Measurements from ENCODE around the gene TCTN1. TPM values are rescaled to one million over a fixed set of nuclear protein-coding genes. Genes with fewer than 3 reads are reported as not detected.

The TCTN1 gene
- total and polyA plus RNA-seq, 2 of the 13 experiments (the other 11 are each of a cell fraction or from before 2014, with no cell fraction given) = 13.6 to 16.0 TPM

DNA sequence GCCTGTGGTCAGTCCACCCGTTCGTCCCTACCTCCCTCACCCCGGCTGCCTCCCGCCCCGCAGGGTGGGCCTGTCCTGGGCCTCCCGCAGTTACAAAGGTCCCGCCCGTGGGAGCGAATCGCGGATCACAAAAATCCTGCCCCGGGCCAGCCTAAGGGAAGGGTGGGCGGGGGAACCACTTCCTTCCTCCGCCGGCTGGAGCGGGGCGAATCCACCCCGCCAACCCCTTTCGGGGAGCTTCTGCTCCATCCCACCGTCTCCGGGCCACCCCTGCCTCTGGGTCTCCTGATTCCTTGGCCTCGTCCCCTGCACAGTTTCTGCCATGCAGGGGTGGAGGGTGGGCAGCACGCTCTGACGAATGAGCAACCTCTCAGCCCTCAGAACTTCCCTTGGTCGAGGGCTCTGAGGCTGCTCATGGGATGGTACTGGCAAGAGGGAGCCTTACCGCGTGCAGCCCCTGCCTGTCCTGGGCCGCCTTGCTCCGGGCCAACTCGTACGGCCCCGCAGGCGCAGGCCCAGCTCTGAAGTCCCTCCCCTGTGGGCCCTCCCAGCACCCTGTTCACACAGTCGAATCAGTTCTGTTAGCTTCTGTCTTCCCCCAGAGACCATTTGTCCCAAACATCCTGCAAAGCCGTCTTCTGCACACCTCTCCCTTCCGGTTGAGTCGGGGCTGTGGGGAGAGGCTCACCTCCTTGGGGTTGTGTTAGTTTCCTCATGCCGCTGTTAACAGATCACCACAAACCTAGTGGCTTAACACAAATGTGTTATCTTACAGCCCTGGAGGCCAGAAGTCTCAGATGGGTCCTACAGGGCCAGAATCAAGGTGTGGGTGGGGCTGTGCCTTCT is 75.6 kb downstream of the TCTN1 start (continued):
- 0 out of 2 replicates have a peak, but pooled peaks have one; percentile 3 for TF ChIP-seq ZNF263 (CRISPR knock-in tag; IDR thresholded peaks at IDR 0.05)

- Histone ChIP-seq H3K27ac (ENCODE audit: extremely low read length, insufficient read depth, low read length) (no peak overlapping the region), H3K9me3 (ENCODE audit: low read length) (no peaks in the 10 kb centered on the region), H2AFZ (ENCODE audit: low read length) (no peak overlapping the region), H3K36me3 (replicated peaks in 1 of 2; ENCODE audit: control insufficient read depth in 1 of 2, insufficient read depth in 2 of 2, low read length in 2 of 2) (no peaks in the 10 kb centered on the region), H3K4me3 (replicated peaks in 1 of 3; ENCODE audit: insufficient read depth in 1 of 3, low read depth in 2 of 3, low read length in 3 of 3) (no peak overlapping the region), H3K4me1 (ENCODE audit: insufficient read depth, low read length) (peaks cover 16% of the 10 kb centered on the region), H3K79me2 (ENCODE audit: insufficient read depth, low read length) (no peaks in the 10 kb centered on the region), H3K4me2 (ENCODE audit: low read depth, low read length) (peak overlapping the region; percentile 83; the same call in 1 of the 2 replicates), H4K20me1 (ENCODE audit: insufficient read depth, low read length) (no peaks in the 10 kb centered on the region), H3K9ac (ENCODE audit: insufficient read depth, low read depth, low read length) (no peak overlapping the region), H3K27me3 (ENCODE audit: control insufficient read depth in 1 of 2, insufficient read depth in 2 of 2, low read length in 2 of 2) (peaks cover 7 to 51% of the 10 kb centered on the region in 2 experiments)
- no TSS peak for BruUV-seq (replicated peaks)
- in situ Hi-C loops (cut with HindIII; ENCODE audit: extremely low pct_ligation_motif_present, low pct_unique_long_range_greater_than_20kb) = no loop called here
- intact Hi-C loops (cut with micrococcal nuclease; ENCODE audit: unreplicated experiment) = no loop called here
- DNase-seq (ENCODE audit: low spot score) (no peak), FAIRE-seq (no peak), ATAC-seq (no peak)
- TF ChIP-seq ZNF12 (CRISPR knock-in tag; IDR thresholded peaks at IDR 0.05) = no peak
- 33% methylated on average over 3 of the region's 4 CpGs for WGBS (ENCODE audit: low lambda C conversion rate)
- ChIA-PET CTCF (ENCODE audit: low intra/inter-chr PET ratio, low total read pairs) (no interaction called here), POLR2A (no interaction called here)
Observed at GRCh38 chr12:110690127-110690430, 76.2 kb downstream of the TCTN1 start.

GRCh38 chr12:110693731-110694130 is 79.8 kb downstream of the TCTN1 start:
- intact Hi-C loops (cut with micrococcal nuclease; ENCODE audit: unreplicated experiment) = no loop called here
- POLR2A ChIA-PET = no interaction called here
- no peak overlapping the region for H3K27ac ChIP-seq (ENCODE audit: extremely low read length, insufficient read depth, low read length)
- TF ChIP-seq ZNF547 (CRISPR knock-in tag; IDR thresholded peaks at IDR 0.05) = no peak
- no peak for TF ChIP-seq ZNF703 (CRISPR knock-in tag; IDR thresholded peaks at IDR 0.05; ENCODE audit: borderline replicate concordance)
- TF ChIP-seq ZBTB49 (CRISPR knock-in tag; IDR thresholded peaks at IDR 0.05; ENCODE audit: borderline replicate concordance) = no peak
- TF ChIP-seq HCFC1 (IDR thresholded peaks at IDR 0.05; ENCODE audit: low read depth, low read length) = no peak
- no peak for TF ChIP-seq NFE2 (CRISPR knock-in tag; IDR thresholded peaks at IDR 0.05)
- TF ChIP-seq, protein P1, sequence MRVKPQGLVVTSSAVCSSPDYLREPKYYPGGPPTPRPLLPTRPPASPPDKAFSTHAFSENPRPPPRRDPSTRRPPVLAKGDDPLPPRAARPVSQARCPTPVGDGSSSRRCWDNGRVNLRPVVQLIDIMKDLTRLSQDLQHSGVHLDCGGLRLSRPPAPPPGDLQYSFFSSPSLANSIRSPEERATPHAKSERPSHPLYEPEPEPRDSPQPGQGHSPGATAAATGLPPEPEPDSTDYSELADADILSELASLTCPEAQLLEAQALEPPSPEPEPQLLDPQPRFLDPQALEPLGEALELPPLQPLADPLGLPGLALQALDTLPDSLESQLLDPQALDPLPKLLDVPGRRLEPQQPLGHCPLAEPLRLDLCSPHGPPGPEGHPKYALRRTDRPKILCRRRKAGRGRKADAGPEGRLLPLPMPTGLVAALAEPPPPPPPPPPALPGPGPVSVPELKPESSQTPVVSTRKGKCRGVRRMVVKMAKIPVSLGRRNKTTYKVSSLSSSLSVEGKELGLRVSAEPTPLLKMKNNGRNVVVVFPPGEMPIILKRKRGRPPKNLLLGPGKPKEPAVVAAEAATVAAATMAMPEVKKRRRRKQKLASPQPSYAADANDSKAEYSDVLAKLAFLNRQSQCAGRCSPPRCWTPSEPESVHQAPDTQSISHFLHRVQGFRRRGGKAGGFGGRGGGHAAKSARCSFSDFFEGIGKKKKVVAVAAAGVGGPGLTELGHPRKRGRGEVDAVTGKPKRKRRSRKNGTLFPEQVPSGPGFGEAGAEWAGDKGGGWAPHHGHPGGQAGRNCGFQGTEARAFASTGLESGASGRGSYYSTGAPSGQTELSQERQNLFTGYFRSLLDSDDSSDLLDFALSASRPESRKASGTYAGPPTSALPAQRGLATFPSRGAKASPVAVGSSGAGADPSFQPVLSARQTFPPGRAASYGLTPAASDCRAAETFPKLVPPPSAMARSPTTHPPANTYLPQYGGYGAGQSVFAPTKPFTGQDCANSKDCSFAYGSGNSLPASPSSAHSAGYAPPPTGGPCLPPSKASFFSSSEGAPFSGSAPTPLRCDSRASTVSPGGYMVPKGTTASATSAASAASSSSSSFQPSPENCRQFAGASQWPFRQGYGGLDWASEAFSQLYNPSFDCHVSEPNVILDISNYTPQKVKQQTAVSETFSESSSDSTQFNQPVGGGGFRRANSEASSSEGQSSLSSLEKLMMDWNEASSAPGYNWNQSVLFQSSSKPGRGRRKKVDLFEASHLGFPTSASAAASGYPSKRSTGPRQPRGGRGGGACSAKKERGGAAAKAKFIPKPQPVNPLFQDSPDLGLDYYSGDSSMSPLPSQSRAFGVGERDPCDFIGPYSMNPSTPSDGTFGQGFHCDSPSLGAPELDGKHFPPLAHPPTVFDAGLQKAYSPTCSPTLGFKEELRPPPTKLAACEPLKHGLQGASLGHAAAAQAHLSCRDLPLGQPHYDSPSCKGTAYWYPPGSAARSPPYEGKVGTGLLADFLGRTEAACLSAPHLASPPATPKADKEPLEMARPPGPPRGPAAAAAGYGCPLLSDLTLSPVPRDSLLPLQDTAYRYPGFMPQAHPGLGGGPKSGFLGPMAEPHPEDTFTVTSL (CRISPR knock-in tag; IDR thresholded peaks at IDR 0.05; ENCODE audit: borderline replicate concordance) = no peak

More at GRCh38 chr12:110693731-110694130, 79.8 kb downstream of the TCTN1 start:
- no peaks in the 10 kb centered on the region for H3K79me2 ChIP-seq (ENCODE audit: insufficient read depth, low read length)
- in situ Hi-C loops (cut with HindIII; ENCODE audit: extremely low pct_ligation_motif_present, low pct_unique_long_range_greater_than_20kb) = no loop called here
- no peaks in the 10 kb centered on the region for H3K36me3 ChIP-seq (replicated peaks in 1 of 2; ENCODE audit: control insufficient read depth in 1 of 2, insufficient read depth in 2 of 2, low read length in 2 of 2)
- WGBS (ENCODE audit: low lambda C conversion rate) = 3% methylated on average over 7 of the region's 7 CpGs
- no peak overlapping the region for H3K9ac ChIP-seq (ENCODE audit: insufficient read depth, low read depth, low read length)
- FAIRE-seq = no peak
- CTCF ChIA-PET (ENCODE audit: low intra/inter-chr PET ratio, low total read pairs) = no interaction called here
- H3K4me3 ChIP-seq (replicated peaks in 1 of 3; ENCODE audit: insufficient read depth in 1 of 3, low read depth in 2 of 3, low read length in 3 of 3) = no peak overlapping the region
- H3K27me3 ChIP-seq (ENCODE audit: control insufficient read depth in 1 of 2, insufficient read depth in 2 of 2, low read length in 2 of 2) = peaks cover 2 to 24% of the 10 kb centered on the region in 2 experiments; a peak in 3 of 5 replicates
- no peaks in the 10 kb centered on the region for H4K20me1 ChIP-seq (ENCODE audit: insufficient read depth, low read length)
- ATAC-seq = no peak
- H3K4me2 ChIP-seq (ENCODE audit: low read depth, low read length) = no peak overlapping the region
- no peak overlapping the region for H2AFZ ChIP-seq (ENCODE audit: low read length)
- H3K4me1 ChIP-seq (ENCODE audit: insufficient read depth, low read length) = peaks cover 11% of the 10 kb centered on the region
- no TSS peak for BruUV-seq (replicated peaks)
- DNase-seq (ENCODE audit: low spot score) = no peak
- H3K9me3 ChIP-seq (ENCODE audit: low read length) = no peaks in the 10 kb centered on the region
